ENCODE measurements around the gene BCAS3.
"Not testable (repeated sequence)": the region's sequence is repeated elsewhere in the genome, so short reads cannot be mapped to it uniquely, and the experiment has no call there.

The BCAS3 gene

DNA sequence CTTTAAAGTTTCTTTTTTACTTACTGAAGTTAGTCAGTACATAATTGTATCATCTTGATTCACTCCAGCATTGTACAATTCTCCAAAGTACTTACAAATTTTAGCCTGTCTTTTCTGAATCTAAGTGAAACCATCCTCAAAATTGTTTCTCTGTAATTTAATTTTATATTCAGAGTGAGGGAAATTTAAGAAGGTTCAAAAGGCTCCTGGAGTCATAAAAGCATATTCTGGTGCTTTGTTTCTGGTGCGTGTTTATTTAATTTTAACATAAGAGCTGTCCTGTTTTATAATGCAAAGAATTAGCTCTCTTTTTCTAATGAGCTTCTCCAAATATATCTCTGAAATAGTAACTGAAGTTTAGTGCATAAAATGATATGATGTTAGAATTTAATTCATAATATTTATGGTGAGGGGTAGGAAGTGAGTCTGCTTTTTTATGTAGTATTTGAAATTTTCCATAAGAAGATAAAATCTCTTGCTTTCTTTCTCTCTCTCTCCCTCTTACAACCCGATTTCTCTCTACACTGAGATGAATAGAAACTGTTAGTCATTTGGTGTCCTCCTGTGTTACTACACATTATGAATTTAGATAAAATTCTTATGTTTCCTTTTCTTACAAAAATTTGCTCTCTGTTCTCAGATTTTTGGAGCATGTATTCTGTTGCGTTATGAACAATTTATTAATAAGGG lies 339.8 kb downstream of the BCAS3 start:
- no peak for DNase-seq

DNA sequence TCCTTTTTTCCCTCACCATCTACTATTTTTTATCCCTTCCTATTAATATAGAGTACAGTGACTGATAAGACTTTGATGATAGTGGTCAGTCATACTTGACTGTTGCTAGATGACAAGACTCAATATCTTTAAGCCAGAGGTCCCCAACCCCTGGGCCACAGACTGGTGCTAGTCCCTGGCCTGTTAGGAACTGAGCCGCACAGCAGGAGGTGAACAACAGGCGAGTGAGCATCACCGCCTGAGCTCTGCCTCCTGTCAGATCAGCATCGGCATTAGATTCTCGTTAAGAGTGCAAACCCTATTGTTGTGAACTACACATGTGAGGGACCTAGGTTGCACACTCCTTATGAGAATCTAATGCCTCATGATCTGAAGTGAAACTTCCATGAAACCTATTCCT lies 341.3 kb downstream of the BCAS3 start:
- DNase-seq, result no peak

DNA sequence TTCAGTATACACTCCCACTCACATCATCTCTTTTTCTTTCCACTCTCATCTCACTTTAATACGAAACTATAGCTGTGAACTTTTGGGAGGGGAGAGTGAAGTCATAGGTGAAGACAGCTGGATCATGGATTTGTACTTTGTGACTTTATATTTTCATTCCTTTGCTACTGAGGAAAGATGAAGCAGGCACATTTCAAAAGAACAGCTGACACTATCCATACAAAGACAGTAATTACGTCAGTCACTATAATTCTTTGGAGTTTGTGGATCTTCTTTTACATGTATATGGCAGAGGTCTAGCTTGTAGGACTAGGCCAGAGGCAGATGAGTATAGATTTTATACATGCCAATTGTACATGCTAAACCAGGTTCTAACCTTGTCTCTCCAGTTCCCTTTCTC lies 346.3 kb downstream of the BCAS3 start:
- no peak for DNase-seq

DNA sequence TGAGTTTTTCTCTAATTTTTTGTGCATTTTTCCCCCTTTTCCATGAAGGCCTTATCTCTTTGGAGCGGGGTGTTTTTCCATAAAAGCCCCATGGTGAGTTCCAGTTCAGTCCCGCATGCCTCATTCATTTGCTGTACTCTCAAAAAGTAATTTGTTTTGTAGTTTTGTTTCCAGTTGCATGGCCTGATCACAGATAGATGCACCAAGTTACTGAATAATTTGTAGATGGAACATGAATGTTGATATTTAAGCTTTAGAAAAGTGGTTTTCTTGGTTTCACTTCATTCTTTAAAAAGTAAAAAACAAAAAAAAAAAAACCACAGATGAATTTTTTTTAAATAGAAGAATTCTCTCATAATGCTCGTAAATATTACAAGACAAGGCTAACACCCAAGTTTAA lies 349.2 kb downstream of the BCAS3 start:
- DNase-seq, result no peak

DNA sequence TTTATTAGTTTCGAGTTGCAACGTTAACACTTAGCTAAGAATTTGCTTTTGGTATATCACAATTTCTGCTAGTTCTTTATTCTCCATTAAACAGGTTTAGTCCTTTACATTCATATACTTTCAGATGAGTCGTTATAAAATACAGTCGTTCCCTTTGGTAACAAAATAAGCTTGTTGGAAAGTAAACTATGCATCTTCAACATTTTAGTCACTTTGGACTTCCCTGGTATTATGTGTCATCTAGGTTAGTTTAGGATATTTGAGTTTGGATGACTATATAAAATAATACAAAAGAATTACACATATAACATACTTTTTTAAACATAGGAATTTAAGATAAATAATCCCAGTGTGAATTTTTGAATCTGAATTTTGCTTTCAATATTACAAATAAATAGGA lies 351.5 kb downstream of the BCAS3 start:
- no peak for DNase-seq

DNA sequence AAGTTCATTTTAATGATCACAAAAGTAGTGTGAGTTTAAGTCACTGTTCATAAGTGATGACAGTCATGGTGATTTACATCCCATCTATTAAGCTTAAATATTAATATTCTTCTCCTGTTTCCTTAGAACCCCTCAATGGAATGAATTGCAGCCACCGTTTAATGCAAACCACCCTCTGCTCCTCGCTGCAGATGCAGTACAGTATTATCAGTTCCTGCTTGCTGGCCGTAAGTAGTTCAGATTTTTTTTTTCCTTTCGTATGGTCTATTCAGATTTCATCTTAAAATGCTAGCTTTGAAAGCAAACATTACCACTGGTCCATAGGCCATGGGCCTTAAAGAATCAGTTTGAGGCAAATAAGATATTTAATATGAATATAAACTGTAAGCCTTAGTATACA lies 363.0 kb downstream of the BCAS3 start:
- DNase-seq, result no peak

DNA sequence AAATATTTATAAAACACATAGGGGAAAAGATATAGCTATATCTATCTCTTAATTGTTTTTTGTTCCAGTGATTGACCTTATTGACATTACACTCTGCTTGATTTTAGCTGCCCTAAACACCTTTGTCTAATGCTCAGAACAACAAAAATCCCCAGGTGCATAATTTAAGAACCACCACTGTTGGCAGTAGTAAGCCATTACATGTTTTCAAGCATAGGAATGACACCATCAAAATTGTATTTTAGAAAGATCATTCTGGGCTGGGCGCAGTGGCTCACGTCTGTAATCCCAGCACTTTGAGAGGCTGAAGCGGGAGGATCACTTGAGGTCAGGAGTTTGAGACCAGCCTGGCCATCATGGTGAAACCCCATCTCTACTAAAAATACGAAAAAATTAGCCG lies 364.7 kb downstream of the BCAS3 start:
- not testable (repeated sequence) for DNase-seq

DNA sequence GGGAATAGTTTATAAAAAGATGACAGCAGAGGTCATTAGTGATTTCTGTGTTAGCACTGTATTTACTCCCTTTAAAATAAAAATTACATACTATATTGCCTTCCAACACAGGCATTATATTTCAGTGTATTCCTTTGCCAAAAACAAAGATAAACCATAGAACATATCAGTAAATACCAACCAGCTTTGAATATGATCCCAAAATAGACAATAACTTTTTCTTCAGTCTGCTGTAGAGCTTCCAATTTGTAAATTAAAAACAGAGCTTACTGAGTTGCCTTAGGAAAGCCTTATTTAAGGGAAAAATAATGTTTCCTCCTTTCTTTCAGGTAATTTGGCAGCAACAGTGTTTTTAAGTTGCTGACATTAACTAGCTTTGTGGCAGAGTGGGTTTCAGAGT lies 369.9 kb downstream of the BCAS3 start:
- DNase-seq, result no peak

DNA sequence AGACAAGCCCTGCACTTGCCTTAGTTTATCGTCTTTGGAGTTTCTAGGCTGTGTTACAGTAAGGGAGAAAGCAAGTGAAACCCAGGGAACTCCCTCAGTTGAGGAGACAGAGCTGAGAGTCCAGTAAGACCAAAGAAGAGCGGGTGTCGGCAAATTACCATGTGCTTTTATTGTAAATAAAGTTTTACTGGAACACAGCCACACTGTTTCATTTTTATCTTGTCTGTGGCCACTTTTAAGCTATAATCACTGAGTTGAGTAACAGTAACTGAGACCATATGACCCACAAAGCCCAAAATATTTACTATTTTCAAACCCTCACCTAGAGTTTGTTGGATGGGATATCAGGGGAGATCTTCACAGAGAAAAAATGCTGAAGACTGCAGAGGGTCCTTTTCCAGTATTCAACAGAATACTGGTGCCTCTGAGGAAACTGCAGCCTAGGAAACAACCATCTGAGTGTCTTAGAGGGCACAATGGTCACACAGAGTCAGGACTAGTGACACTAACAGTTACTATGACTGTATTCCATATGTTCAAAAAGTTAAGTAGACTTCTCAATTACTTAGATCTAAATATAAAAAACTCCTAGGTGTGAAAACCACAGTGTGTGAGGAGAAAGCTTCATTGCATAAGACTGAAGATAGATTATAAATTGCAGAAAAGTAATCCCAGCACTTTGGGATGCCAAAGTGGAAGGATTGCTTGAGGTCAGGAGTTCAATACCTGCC lies 370.9 kb downstream of the BCAS3 start:
- DNase-seq, result no peak

DNA sequence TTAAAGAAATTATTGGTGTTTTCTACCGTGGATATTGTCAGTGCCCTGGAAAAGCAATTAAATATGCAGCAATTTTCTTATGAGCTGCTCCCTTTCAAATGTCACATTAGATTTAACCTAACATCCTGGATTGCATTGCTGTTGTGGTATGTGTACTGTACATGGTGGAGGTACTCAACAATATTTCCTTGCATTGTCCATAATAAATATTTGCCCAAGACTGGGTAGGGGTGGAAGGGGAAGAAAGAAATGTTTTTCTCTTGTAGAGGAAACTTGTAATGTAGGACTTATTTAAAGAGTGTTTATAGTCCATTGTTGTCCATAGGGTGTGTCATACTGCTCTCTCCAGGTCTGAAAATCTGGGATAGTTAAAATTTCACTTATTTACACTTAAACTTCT lies 375.8 kb downstream of the BCAS3 start:
- DNase-seq, result no peak

DNA sequence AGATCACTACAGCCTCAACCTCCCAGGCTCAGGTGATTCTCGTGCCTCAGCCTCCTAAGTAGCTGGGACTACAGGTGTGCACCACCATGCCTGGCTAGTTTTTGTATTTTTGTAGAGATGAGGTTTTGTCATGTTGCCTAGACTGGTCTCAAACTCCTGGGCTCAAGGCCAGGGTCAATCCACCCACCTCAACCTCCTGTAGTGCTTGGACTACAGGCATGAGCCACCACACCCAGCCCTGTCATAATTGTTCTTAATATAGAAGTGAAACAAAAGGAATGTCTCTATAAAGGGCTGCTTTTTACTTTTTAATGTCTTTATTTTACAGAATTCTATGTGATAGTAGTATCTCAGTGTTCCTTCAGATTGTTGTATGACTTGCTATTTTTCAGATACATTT lies 376.8 kb downstream of the BCAS3 start:
- DNase-seq, result no peak

DNA sequence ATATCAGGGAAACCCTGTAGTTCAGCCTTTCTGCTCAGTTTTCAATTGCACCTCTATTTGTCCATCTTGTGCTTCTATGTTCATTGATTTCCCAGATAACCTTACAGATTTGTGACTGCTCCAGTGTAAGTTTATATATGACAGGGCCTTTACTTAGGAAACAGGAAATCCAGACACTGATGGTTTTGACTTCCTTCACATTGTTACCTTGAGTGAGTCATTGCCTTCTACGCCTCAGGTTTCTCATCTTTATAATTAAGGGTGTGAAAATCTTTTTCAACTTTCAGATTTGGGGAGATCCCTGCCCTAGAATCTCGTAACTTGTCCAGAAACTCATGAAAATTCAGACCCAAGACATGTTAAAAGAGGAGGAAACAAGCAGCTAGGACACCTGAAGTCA lies 379.6 kb downstream of the BCAS3 start:
- no peak for DNase-seq

DNA sequence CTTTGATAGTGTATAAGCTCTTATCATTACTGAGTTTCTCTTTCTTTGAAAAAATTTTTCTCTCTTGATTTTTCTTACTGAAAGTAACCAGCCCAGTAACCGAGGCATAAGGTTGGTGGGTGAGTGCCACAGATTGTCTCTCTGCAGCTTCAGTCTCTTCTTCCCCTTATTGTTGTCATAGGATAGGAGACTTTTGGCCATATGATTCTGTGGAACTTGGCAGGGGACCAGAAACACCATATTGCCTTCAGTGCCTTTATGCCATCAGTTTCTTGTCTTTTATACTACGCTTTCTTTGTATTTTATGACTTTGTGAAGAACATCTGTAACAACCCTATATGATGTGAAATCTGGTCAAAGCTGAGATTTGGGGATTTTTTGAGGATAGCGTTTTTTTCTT lies 380.4 kb downstream of the BCAS3 start:
- DNase-seq, result no peak

DNA sequence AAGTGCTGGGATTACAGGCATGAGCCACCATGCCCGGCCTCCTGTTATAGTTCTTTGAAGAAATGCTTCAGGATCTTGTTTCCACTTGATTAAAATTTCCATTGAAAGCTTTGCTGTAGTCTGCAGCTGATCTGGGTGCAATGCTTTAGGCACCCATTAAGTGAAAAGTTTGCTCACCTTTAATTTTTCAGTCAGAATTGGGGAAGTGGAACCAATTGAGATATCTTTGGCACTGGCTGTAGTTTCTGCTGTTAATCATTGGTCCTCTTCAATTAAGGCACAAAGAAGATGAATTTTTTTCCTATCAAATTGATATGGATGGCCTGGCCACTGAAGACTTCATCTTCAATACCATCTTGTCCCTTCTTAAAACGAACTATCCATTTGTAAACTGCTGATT lies 385.9 kb downstream of the BCAS3 start:
- no peak for DNase-seq

DNA sequence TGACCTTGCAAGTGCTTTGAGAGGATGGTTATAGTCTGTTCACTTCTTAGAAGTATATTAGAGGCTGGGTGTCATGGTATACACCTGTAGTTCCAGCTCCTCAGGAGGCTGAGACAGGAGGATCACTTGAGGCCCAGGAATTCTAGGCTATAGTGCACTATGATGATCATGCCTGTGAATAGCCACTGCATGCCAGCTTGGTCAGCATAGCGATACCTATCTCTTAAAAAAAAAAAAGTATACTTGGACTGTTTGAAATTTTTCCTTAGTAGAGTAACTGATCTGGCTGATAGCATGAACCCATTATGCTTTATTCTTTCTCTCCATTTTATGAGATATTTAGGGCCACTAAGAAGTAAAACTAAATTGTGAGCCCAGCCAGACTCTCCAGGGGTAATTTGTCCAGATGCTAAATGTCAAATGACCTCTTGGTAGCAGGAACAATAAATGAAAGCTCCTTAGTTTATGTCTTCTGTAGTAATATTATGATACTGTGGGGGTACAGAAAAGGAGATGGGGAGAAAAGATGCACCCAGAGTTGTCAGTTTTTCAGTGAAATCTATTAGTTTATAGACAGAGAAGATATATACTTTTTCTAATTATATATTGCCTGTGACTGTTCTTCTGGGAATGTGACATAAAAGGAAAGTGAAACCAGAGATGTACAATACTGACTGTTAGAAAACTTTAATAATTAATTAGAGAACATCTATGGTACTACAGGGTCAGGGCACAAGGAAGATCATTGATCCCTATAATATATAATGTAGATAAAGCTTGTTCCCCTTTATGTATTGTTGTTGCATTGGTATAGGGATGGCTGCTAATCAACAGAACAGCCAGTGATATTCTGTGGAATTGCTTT lies 386.7 kb downstream of the BCAS3 start:
- DNase-seq, result no peak

DNA sequence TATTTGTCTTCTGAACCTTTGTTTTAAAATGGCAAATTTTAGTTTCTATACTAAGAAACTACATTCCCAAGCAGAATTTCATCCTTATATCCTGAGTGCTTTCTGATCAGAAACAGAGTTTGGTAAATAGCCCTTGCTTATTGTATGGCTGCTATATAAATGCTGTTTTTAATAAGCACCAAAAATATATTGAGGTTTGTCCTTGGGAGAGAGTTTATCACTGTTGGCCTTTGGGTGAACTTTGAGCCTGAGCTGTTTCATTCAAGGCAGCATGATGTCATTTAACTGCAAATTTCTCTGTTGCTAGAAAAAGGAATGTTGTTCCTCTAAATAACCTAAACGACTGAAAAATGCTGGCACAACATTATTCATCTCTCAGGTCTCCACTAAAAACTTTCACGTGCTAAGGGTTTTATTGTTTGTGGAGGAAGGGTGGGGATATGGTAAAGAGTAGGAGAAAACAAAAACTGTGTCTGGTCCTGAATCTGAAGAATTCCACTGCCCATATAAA lies 387.7 kb downstream of the BCAS3 start:
- no peak for DNase-seq

DNA sequence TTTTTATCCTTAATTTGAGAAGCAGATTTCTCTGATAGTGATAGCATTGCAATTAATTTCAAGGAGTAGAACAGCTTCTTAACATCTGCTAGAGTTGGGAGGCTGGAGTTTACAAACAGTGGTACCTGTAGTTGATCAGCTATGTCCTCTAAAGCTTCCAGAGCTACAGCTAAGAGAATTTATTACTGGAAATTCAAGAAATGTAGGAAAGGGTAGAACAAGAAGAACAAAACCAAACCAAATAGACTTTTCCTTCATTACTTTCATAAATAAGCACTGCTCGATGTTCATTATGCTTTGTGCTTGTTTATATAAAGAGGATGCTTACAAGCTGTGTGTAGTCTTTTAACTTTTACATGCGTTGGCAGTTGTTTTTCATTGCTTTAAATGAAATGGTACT lies 388.4 kb downstream of the BCAS3 start:
- DNase-seq, result no peak

DNA sequence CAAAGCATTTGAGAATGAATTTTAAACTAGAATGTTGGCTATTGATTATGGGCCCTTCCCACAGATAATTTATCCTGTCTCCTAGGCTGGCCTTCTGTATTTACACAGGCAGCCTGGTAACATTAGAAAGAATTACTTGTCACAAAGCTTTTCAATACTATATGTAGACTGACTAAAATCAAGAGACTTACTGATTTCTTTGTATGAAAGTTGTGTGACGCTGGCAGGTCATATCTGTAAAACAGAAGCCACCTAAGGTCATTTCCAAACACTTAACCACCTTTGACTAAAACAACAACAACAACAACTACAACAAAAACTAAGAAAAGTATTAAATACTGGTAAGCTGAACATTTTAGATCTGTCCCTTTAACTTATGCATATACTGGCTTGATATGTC lies 393.0 kb downstream of the BCAS3 start:
- DNase-seq, result no peak

DNA sequence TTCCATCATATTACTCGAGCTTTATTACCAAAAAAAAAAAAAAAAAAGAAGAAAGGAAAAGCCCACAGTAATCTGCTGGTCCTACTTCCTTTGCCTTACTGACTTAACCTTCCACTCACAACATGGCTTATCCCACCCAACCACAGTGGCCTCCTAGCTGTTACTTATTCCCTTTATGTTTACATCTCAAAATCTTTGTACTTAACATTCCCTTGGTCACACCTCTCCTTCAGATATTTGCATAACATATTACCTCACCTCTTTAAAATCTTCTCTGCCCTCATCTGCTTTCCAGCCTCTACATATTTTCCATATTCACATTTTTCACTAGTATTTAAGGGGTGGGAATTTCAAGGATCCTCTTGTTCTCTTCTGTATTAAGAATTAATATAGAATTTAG lies 395.0 kb downstream of the BCAS3 start:
- no peak for DNase-seq

DNA sequence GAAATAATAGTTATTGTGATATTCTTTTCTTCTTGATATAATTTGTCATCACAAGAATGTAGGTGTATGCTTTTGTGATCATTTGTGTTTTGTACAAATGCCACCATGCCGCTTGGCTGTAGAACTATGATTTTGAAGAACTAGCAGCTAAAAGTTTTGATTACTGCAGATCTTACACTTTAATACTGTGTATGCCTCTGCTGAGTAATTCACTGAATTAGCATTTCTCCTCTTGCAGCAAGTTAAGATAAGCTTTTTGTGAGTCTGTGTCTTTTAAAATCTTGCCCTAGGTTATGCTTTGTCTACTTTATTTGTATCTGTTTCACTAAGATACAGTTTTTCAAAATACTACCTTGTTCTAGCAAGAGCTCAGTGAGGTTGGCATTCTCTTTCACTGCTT lies 395.5 kb downstream of the BCAS3 start:
- DNase-seq, result no peak

DNA sequence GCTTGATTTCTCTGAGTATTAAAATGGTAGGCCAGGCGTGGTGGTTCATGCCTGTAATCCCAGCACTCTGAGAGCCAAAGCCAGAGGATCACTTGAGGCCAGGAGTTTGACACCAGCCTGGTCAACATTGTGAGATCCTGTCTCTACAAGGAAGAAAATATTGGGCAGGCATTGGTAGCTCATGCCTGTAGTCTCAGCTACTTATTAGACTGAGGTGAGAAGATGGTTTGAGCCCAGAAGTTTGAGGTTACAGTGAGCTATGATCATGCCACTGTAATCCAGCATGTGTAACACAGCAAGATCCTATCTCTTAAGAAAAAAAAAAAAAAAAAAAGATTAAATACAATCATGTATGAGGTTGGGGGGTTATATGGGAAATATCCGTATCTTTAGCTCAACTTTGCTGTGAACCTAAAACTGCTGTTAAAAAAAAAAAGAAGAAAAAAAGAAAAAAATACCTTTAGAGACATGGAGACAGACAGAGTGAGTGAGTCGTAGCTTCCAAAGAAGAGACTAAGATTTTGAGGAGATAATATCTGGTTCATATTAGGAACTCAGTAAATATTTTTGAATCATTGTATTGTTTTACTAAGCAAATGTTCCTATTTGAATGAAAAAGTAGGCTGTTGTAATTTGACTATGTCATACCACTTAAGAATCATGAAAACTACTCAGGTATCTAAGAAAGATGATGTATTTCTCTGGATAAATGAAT lies 396.3 kb downstream of the BCAS3 start:
- DNase-seq, result no peak

DNA sequence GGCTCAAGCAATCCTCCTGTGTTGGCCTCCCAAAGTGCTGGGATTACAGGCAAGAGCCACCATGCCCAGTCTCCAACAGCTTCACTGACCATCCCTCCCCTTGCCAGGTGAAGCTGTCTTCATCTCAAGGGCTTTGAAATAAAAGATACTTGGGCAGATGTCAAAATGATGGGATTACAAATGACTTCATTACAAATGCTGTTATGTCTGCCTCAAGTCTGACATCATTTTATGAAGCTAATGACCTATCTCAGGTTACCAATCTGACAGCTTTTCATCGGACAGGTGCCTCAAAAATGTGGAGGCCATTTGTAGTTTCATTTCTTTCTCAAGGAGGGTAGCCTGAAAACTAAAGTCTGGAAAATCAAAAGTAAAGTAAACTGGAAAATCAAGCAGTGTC lies 398.3 kb downstream of the BCAS3 start:
- no peak for DNase-seq

DNA sequence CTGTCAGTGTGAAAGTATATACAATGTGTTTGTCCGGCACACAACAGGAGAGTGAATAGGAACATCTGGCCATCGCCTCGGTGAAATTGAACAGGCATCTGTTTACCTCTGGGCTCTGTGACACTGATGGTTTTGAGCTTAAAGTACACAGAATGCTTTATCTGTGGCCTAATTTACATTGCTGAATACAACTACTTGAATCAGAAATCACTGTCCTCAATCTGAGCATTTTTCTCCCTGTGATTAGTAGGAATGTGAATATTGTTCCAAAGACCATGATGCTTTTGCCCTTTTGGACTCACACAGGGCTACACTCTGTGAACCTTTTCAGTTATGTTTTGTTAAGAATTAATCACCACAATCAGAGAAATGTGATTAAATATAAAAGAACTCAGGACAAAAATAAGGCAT lies 399.0 kb downstream of the BCAS3 start:
- DNase-seq, result no peak
